Measurements from ENCODE around the gene FN3KRP. TPM values are rescaled to one million over a fixed set of nuclear protein-coding genes. Genes with fewer than 3 reads are reported as not detected.
"Not testable (repeated sequence)": the region's sequence is repeated elsewhere in the genome, so short reads cannot be mapped to it uniquely, and the experiment has no call there.

FN3KRP gene
- total and polyA plus RNA-seq, 2 experiments from 2014 or later, result 17.0 to 27.4 TPM

DNA sequence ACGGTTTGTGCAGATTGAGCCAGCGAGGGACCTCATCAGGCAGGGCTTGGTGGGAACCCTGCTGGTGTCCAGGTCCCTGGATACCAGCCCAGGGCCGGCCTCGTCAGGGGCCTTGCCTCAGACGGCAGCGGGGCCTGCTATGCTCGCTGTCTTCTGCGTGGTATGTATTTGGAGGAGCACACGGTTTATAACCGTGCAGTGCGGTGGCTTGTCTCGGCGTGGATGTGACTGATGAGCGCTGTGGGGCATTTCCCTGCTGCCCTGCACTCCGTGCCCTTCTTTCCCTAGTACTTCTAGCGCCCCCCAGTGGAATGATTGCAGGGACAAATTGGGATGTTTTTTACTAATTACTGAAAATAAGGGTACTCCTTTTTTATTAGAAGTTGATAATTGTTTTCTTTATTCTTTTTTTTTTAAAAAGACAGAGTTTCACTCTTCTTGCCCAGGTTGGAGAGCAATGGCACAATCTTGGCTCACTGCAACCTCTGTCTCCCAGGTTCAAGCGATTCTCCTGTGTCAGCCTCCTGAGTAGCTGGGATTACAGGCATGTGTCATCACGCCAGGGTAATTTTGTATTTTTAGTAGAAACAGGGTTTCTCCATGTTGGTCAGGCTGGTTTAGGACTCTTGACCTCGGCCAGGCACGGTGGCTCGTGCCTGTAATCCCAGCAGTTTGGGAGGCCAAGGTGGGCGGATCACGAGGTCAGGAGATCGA lies 50.7 kb downstream of the FN3KRP start:
- Histone ChIP-seq H3K36me3 (replicated peaks; ENCODE audit: insufficient read depth, low read depth) (no peaks in the 10 kb centered on the region), H3K79me2 (peaks cover 5% of the 10 kb centered on the region), H3K4me3 (no peak overlapping the region), H3K9me2 (replicated peaks; ENCODE audit: insufficient read depth) (no peaks in the 10 kb centered on the region), H3K27me3 (no peaks in the 10 kb centered on the region), H3K4me1 (ENCODE audit: insufficient read depth) (no peaks in the 10 kb centered on the region), H3K9me3 (ENCODE audit: low read depth) (no peaks in the 10 kb centered on the region), H2AFZ (no peak overlapping the region), H4K20me1 (ENCODE audit: insufficient read depth, poor library complexity, severe bottlenecking) (no peaks in the 10 kb centered on the region), H3K4me2 (no peak overlapping the region), H3K27ac (no peak overlapping the region)
- WGBS (ENCODE audit: low lambda C conversion rate, missing lambda C conversion rate), result 80% methylated on average over 22 of the region's 24 CpGs
- DNase-seq (ENCODE audit: low spot score), result peak; percentile 71
- no peak for TF ChIP-seq EZH2 (IDR thresholded peaks at IDR 0.05; ENCODE audit: borderline replicate concordance)
- TF ChIP-seq, protein P1, sequence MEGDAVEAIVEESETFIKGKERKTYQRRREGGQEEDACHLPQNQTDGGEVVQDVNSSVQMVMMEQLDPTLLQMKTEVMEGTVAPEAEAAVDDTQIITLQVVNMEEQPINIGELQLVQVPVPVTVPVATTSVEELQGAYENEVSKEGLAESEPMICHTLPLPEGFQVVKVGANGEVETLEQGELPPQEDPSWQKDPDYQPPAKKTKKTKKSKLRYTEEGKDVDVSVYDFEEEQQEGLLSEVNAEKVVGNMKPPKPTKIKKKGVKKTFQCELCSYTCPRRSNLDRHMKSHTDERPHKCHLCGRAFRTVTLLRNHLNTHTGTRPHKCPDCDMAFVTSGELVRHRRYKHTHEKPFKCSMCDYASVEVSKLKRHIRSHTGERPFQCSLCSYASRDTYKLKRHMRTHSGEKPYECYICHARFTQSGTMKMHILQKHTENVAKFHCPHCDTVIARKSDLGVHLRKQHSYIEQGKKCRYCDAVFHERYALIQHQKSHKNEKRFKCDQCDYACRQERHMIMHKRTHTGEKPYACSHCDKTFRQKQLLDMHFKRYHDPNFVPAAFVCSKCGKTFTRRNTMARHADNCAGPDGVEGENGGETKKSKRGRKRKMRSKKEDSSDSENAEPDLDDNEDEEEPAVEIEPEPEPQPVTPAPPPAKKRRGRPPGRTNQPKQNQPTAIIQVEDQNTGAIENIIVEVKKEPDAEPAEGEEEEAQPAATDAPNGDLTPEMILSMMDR (IDR thresholded peaks at IDR 0.05; ENCODE audit: poor library complexity), result peak; percentile 61

DNA sequence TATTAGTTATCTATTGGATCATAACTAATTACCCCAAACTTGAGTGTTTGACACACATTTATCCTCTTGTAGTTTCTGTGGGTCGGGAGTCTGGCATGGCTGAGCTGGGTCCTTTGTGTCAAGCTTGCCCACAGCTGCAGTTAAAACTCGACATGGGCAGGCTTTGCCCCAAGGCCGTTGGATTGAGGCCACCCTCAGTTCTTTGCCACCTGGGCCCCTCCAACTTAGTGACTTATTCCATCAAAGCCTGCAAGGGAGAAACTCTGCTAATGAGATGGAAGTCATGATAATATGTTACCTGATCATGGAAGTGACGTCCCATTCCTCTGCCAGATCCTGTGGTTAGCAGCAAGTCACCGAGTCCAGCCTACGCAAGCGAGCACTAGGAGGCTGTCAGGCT lies 52.5 kb downstream of the FN3KRP start:
- Histone ChIP-seq H3K36me3 (replicated peaks; ENCODE audit: insufficient read depth, low read depth) (no peaks in the 10 kb centered on the region), H4K20me1 (ENCODE audit: insufficient read depth, poor library complexity, severe bottlenecking) (no peaks in the 10 kb centered on the region), H3K9me2 (replicated peaks; ENCODE audit: insufficient read depth) (no peaks in the 10 kb centered on the region), H3K9me3 (ENCODE audit: low read depth) (no peaks in the 10 kb centered on the region), H3K4me3 (no peak overlapping the region), H3K79me2 (no peaks in the 10 kb centered on the region), H2AFZ (no peak overlapping the region), H3K4me2 (no peak overlapping the region), H3K27me3 (no peaks in the 10 kb centered on the region), H3K27ac (no peak overlapping the region), H3K4me1 (ENCODE audit: insufficient read depth) (no peaks in the 10 kb centered on the region)
- TF ChIP-seq EZH2phosphoT487 (IDR thresholded peaks at IDR 0.05; ENCODE audit: low read depth, severe bottlenecking, unreplicated experiment) (no peak), EZH2 (IDR thresholded peaks at IDR 0.05; ENCODE audit: borderline replicate concordance) (no peak)
- TF ChIP-seq, protein P1 (IDR thresholded peaks at IDR 0.05; ENCODE audit: poor library complexity), result no peak
- no peak for DNase-seq (ENCODE audit: low spot score)
- WGBS (ENCODE audit: low lambda C conversion rate, missing lambda C conversion rate), result 90% methylated on average over 7 of the region's 7 CpGs

DNA sequence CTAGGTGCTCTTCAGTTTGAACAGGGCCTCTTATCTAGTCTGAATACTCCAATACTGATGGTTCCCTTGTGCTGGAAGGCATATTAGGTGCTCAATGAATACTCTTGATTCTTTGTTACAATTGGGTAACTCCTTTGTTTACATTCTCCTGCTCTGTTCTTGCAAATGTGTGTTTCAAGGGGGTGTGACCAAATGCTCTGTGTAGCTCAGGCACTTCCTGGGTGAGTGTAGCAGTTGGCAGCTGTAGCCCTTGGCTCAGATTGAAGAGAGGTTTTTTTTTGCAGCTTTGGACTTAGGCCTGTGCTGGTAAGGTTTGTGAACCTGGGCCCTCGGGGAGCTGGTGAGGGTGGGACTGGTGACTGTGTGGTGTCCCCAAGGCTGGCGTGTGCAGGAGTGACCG lies 55.5 kb downstream of the FN3KRP start:
- Histone ChIP-seq H4K20me1 (ENCODE audit: insufficient read depth, poor library complexity, severe bottlenecking) (no peaks in the 10 kb centered on the region), H3K36me3 (replicated peaks; ENCODE audit: insufficient read depth, low read depth) (no peaks in the 10 kb centered on the region), H3K9me2 (replicated peaks; ENCODE audit: insufficient read depth) (no peaks in the 10 kb centered on the region), H3K4me2 (no peak overlapping the region), H3K4me3 (no peak overlapping the region), H3K27ac (no peak overlapping the region), H3K79me2 (no peaks in the 10 kb centered on the region), H3K27me3 (no peaks in the 10 kb centered on the region), H2AFZ (no peak overlapping the region), H3K9me3 (ENCODE audit: low read depth) (no peaks in the 10 kb centered on the region), H3K4me1 (ENCODE audit: insufficient read depth) (peaks cover 2% of the 10 kb centered on the region)
- TF ChIP-seq EZH2phosphoT487 (IDR thresholded peaks at IDR 0.05; ENCODE audit: low read depth, severe bottlenecking, unreplicated experiment) (no peak), EZH2 (IDR thresholded peaks at IDR 0.05; ENCODE audit: borderline replicate concordance) (no peak)
- TF ChIP-seq, protein P1 (IDR thresholded peaks at IDR 0.05; ENCODE audit: poor library complexity), result no peak
- 88% methylated on average over 3 of the region's 3 CpGs for WGBS (ENCODE audit: low lambda C conversion rate, missing lambda C conversion rate)
- DNase-seq (ENCODE audit: low spot score), result no peak

DNA sequence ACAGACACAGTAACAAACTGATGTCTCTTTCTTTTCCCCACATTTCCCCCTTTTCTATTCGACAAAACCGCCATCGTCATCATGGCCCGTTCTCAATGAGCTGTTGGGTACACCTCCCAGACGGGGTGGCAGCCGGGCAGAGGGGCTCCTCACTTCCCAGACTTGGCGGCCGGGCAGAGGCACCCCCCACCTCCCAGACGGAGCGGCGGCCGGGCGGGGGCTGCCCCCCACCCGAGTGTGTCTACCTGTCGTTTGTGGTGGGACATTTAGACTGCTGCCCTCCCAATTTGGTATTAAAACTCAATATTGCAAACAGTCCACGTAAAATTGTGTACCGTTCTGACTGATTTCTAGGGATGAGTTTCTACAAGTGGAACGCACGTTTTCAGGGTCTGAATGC lies 58.0 kb downstream of the FN3KRP start:
- not testable (repeated sequence) for H4K20me1 ChIP-seq (ENCODE audit: insufficient read depth, poor library complexity, severe bottlenecking); H3K9me2 ChIP-seq (replicated peaks; ENCODE audit: insufficient read depth); H3K4me3 ChIP-seq; H3K4me1 ChIP-seq (ENCODE audit: insufficient read depth); H3K9me3 ChIP-seq (ENCODE audit: low read depth); H3K79me2 ChIP-seq; H2AFZ ChIP-seq; H3K27ac ChIP-seq; H3K4me2 ChIP-seq; H3K27me3 ChIP-seq; H3K36me3 ChIP-seq (replicated peaks; ENCODE audit: insufficient read depth, low read depth); DNase-seq (ENCODE audit: low spot score)
- 93% methylated on average over 19 of the region's 19 CpGs for WGBS (ENCODE audit: low lambda C conversion rate, missing lambda C conversion rate)

Measured in hepatocyte (in vitro differentiated cells).